K562 (cell line): Measurements from ENCODE around the gene HUNK. TPM values are rescaled to one million over a fixed set of nuclear protein-coding genes. Genes with fewer than 3 reads are reported as not detected.

Experiments used
- ATAC-seq: fragments of 200-7000 bp; cut with Tn5 transposase; 3 replicates; pipeline ENCODE4 v1.9.1; 2020; ENCODE audit warnings: moderate library complexity
- BruUV-seq: library from RNA; stranded (reverse); fragments of 400-500 nt; replicated peaks from 2 replicates; lab custom pipeline; 2021; lab: Mats Ljungman, UMichigan
- CTCF ChIA-PET: fragments of 300-600 bp; formaldehyde crosslinking; extraction: SDS; loops from one replicate; lab custom pipeline; 2021; ENCODE audit warnings: low intra/inter-chr PET ratio; lab: Yijun Ruan, JAX
- POLR2A ChIA-PET: fragments of 300-600, 350-650 bp; sonication (Branson Sonifier 250); formaldehyde crosslinking; extraction: SDS; loops from one replicate; lab custom pipeline; 2021; ENCODE audit warnings: antibody characterized with exemption, inconsistent platforms; lab: Yijun Ruan, JAX
- DNase-seq, 4 experiments: peaks; one replicate each; pipeline versions ENCODE4 v3.0.0 to v3.0.0-alpha.2; 2011 to 2018; ENCODE audit warnings: low spot score in 3 of 4, mixed read lengths in 3 of 4; ENCODE audit errors: extremely low read depth in 1 of 4
- FAIRE-seq: peaks from 2 replicates; lab custom pipeline; 2011; peaks lifted over from hg19 to GRCh38; lab: Jason Lieb, UNC
- H2AFZ ChIP-seq: 2 replicates; pipeline ENCODE4 v1.6.0; 2011; ENCODE audit warnings: low read depth, low read length, control low read depth, inconsistent platforms
- H3K27ac ChIP-seq: fragments of 200-600 bp; 3 replicates; pipeline ENCODE4 v1.8.0; 2011; ENCODE audit warnings: low read depth, mild to moderate bottlenecking, control low read depth, inconsistent platforms, low read length, moderate library complexity, mixed read lengths; ENCODE audit errors: extremely low read depth
- H3K27me3 ChIP-seq, 2 experiments: fragments of 300-600 bp in 1 of 2; 2 replicates in 1 of 2; 3 replicates in 1 of 2; pipeline versions ENCODE4 v1.6.0 to v1.8.0; 2011; ENCODE audit warnings: inconsistent platforms in 2 of 2, low read length in 2 of 2, mild to moderate bottlenecking in 1 of 2, mixed read lengths in 1 of 2, moderate library complexity in 1 of 2; ENCODE audit not compliant: control insufficient read depth in 2 of 2, insufficient read depth in 2 of 2
- H3K36me3 ChIP-seq: fragments of 300-600 bp; 3 replicates; pipeline ENCODE4 v1.8.0; 2011; ENCODE audit warnings: mild to moderate bottlenecking, low read length, inconsistent platforms; ENCODE audit not compliant: control insufficient read depth, insufficient read depth
- H3K4me1 ChIP-seq, 2 experiments: fragments of 200-600 bp in 1 of 2; replicated peaks in 1 of 2; 2 replicates in 1 of 2; 3 replicates in 1 of 2; pipeline versions ENCODE4 v1.5.1 to v1.8.0; 2011; ENCODE audit warnings: inconsistent platforms in 2 of 2, low read length in 2 of 2, mild to moderate bottlenecking in 1 of 2, mixed read lengths in 1 of 2, moderate library complexity in 1 of 2; ENCODE audit not compliant: control insufficient read depth in 2 of 2, insufficient read depth in 2 of 2
- H3K4me2 ChIP-seq: 2 replicates; pipeline ENCODE4 v1.6.1; 2011; ENCODE audit warnings: low read length, control low read depth, inconsistent platforms, mixed read lengths; ENCODE audit not compliant: insufficient read depth
- H3K4me3 ChIP-seq: fragments of 200-600 bp; sonication (generic), shearing (Covaris generic); 2 replicates; pipeline ENCODE4 v1.5.1; 2016; ENCODE audit warnings: control low read depth, inconsistent platforms
- H3K79me2 ChIP-seq: fragments of 200-600 bp; 3 replicates; pipeline ENCODE4 v1.8.0; 2011; ENCODE audit warnings: low read length, inconsistent platforms; ENCODE audit not compliant: control insufficient read depth, insufficient read depth
- H3K9ac ChIP-seq, 2 experiments: 2 replicates each; pipeline versions ENCODE4 v1.6.0 to v1.6.1; 2011; ENCODE audit warnings: low read depth in 2 of 2, low read length in 2 of 2, control low read depth in 1 of 2, inconsistent platforms in 1 of 2, mild to moderate bottlenecking in 1 of 2, mixed read lengths in 1 of 2; ENCODE audit not compliant: insufficient read depth in 1 of 2
- H3K9me1 ChIP-seq: one replicate; pipeline ENCODE4 v1.6.0; 2011; ENCODE audit warnings: inconsistent platforms, mild to moderate bottlenecking, low read length, moderate library complexity; ENCODE audit not compliant: control insufficient read depth, insufficient read depth
- H3K9me3 ChIP-seq: replicated peaks from 2 replicates; pipeline ENCODE4 v1.5.1; 2011; ENCODE audit warnings: low read depth, low read length, inconsistent platforms; ENCODE audit not compliant: control insufficient read depth, insufficient read depth
- H4K20me1 ChIP-seq: replicated peaks from 2 replicates; pipeline ENCODE4 v1.6.1; 2011; ENCODE audit warnings: low read length, inconsistent platforms, mixed read lengths; ENCODE audit not compliant: control insufficient read depth, insufficient read depth
- AFF4 ChIP-seq: sonication (generic); formaldehyde crosslinking; IDR thresholded peaks from 2 replicates; pipeline ENCODE4 v1.8.0; 2023; ENCODE audit warnings: mild to moderate bottlenecking, missing genetic modification reagents
- CUX1 ChIP-seq: fragments of 200-800 bp; sonication (Bioruptor generic); IDR thresholded peaks from 2 replicates; pipeline ENCODE4 v1.6.1; 2016; ENCODE audit warnings: missing genetic modification characterization, missing compliant biosample characterization
- DIDO1 ChIP-seq: fragments of 450-650 bp; IDR thresholded peaks from 2 replicates; pipeline ENCODE4 v1.6.1; 2016; ENCODE audit warnings: low read depth, missing biosample characterization, missing genetic modification characterization
- FOS ChIP-seq: IDR thresholded peaks from 3 replicates; pipeline ENCODE4 v1.6.1; 2011; ENCODE audit not compliant: insufficient read length; ENCODE audit errors: extremely low read depth
- MTA3 ChIP-seq: fragments of 450-650 bp; formaldehyde crosslinking; IDR thresholded peaks from 2 replicates; pipeline ENCODE4 v1.6.1; 2017; ENCODE audit warnings: mild to moderate bottlenecking, borderline replicate concordance
- NFE2L1 ChIP-seq: fragments of 450-650 bp; IDR thresholded peaks from 2 replicates; pipeline ENCODE4 v1.6.1; 2016; ENCODE audit warnings: missing genetic modification characterization, low read depth, mild to moderate bottlenecking, missing compliant biosample characterization, moderate library complexity, borderline replicate concordance
- TFAP4 ChIP-seq: sonication (generic); formaldehyde crosslinking; IDR thresholded peaks from 2 replicates; pipeline ENCODE4 v1.8.0; 2022; ENCODE audit warnings: missing genetic modification reagents, mild to moderate bottlenecking, moderate library complexity, borderline replicate concordance
- ZBTB12 ChIP-seq: fragments of 250-450 bp; sonication (Bioruptor Pico); IDR thresholded peaks from 2 replicates; pipeline ENCODE4 v1.4.0; 2020
- ZNF644 ChIP-seq: fragments of 200-800 bp; sonication (Bioruptor generic); IDR thresholded peaks from 2 replicates; pipeline ENCODE4 v1.6.1; 2016; ENCODE audit warnings: low read depth, missing genetic modification characterization, missing compliant biosample characterization
- WGBS: fragments of 100-300 bp; shearing (Covaris generic); methylation state at CpG from one replicate; pipeline ENCODE4 v1.1.6; 2016; ENCODE audit warnings: low coverage, mixed read lengths; ENCODE audit not compliant: insufficient coverage; ENCODE audit errors: missing lambda C conversion rate; 5-methylcytosine and 5-hydroxymethylcytosine counted together
- in situ Hi-C: fragments of 300-500 bp; cut with MboI; formaldehyde crosslinking; loops from 4 replicates; pipeline ENCODE4 v1.15.0; 2018; ENCODE audit warnings: inconsistent platforms, mixed read lengths
- intact Hi-C: fragments of 100-400 bp; cut with micrococcal nuclease; formaldehyde crosslinking; loops from 2 replicates; pipeline ENCODE4 v1.14.2; 2022
- polyA plus RNA-seq, 8 experiments: library from polyadenylated mRNA; depleted of rRNA in 4 of 8; stranded (reverse) in 5 of 8; unstranded in 3 of 8; fragments of >200 nt; fragmentation: Nextera tagmentation in 2 of 8; fragmentation: Illumina TruSeq in 1 of 8; extraction: Ambion mirVana in 2 of 8; extraction: Trizol in 1 of 8; gene quantifications; 2 replicates each; pipeline versions ENCODE4 v1.2.1 to v1.2.3, GENCODE V29; 2011 to 2014; ENCODE audit warnings: inconsistent platforms in 1 of 8, missing spikeins in 1 of 8
- total RNA-seq, 7 experiments: library from RNA; depleted of rRNA in 6 of 7; stranded (reverse); fragments of >200 nt in 6 of 7; fragmentation: Illumina TruSeq in 2 of 7; extraction: Trizol in 2 of 7; gene quantifications; 2 replicates each; pipeline versions ENCODE4 v1.2.1 to v1.2.3, GENCODE V29; 2011 to 2021; ENCODE audit warnings: low replicate concordance in 1 of 7

The HUNK gene
- total and polyA plus RNA-seq, 9 of the 15 experiments (the other 6 are each of a cell fraction or from before 2014, with no cell fraction given): not detected

- TF ChIP-seq NFE2L1 (tag) (no peak), AFF4 (no peak), ZNF644 (tag) (no peak)
Measured at GRCh38 chr21:31878831-31879230, 6.0 kb downstream of the HUNK start (continued).

GRCh38 chr21:31879241-31879650 is 6.4 kb downstream of the HUNK start:
- no peak overlapping the region for H3K4me3 ChIP-seq
- DNase-seq (no peak), FAIRE-seq (no peak), ATAC-seq (no peak)
- ChIA-PET CTCF (no interaction called here), POLR2A (interaction anchor here (1.5 kb wide), 1 partner anchor 10 kb away, joined by 3 read pairs; no protein-coding TSS in a partner anchor)
- no peaks in the 10 kb centered on the region; the same call in 1 of the 2 replicates for H4K20me1 ChIP-seq
- intact Hi-C loops: no loop called here
- H3K4me2 ChIP-seq: no peak overlapping the region
- in situ Hi-C loops: no loop called here
- H3K27me3 ChIP-seq: peaks cover 33 to 53% of the 10 kb centered on the region in 2 experiments; a peak in 4 of 5 replicates
- H3K27ac ChIP-seq: no peak overlapping the region
- no peaks in the 10 kb centered on the region for H3K79me2 ChIP-seq
- no TSS peak for BruUV-seq
- H3K9me3 ChIP-seq: no peaks in the 10 kb centered on the region
- H3K9ac ChIP-seq: no peak overlapping the region
- no peaks in the 10 kb centered on the region for H3K36me3 ChIP-seq
- H2AFZ ChIP-seq: no peak overlapping the region
- peaks cover 0 to 3% of the 10 kb centered on the region in 2 experiments; a peak in 1 of 5 replicates for H3K4me1 ChIP-seq
- 1% methylated on average over 10 of the region's 10 CpGs for WGBS
- no peaks in the 10 kb centered on the region for H3K9me1 ChIP-seq
- no peak for TF ChIP-seq DIDO1
- TF ChIP-seq ZBTB12: no peak
- no peak for TF ChIP-seq MTA3
- TF ChIP-seq TFAP4 (CRISPR knock-in tag): no peak
- no peak for TF ChIP-seq CUX1 (CRISPR knock-in tag)
- no peak for TF ChIP-seq FOS
